DMS53 treated with DMSO at 0.1 percent for 48 hours (cell line): ENCODE measurements around the gene CST9L.

Experiments
- DNase-seq: peaks from one replicate; lab custom pipeline; 2025; ENCODE audit not compliant: unreplicated experiment; lab: John Stamatoyannopoulos, UW

Gene CST9L

DNA sequence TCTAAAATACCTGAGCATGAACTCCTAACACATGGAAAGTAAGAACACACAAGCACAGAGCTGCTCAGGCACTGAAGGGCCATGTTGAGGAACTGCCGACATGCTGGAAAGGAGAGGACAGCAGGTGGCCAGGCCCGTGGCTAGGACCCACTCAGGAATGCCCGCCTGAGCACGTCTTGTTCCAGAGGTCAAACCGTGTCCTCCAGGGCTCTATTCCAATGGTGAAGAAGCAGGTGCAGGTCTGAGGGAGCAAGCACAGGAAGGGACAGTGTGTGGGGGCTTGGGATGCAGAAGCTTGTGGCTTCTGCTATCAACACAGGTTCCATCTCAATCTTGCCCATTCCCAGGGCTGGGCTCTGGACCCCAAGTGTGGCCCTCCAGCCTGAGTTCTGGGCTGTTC is 20.7 kb downstream of the CST9L start:
- DNase-seq, result no peak

- no peak for DNase-seq
Observed at GRCh38 chr20:23546435-23547144, 21.7 kb downstream of the CST9L start.

DNA sequence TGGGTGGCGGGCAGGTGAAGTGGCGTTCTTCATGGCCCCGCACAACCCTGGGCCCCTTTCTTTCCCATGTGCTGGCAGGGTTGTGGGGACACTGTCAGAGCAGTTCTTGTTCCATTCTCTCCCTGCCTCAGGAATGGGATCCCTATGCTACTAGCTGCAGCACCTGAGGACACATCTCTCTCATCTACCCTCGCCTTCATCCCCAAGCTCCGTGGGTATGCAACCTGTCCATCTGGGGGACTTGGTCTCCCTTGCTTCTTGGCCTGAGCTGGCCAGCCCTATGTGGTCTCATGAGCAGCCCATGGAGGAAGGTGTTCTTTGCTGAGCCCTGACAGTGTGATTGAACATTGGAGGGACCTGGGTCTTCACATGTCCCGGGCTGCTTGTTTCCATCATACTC is 24.2 kb downstream of the CST9L start:
- DNase-seq, result no peak

GRCh38 chr20:23542801-23543200 is 25.5 kb downstream of the CST9L start:
- DNase-seq, result no peak

GRCh38 chr20:23541776-23542175 is 26.5 kb downstream of the CST9L start:
- DNase-seq, result no peak

DNA sequence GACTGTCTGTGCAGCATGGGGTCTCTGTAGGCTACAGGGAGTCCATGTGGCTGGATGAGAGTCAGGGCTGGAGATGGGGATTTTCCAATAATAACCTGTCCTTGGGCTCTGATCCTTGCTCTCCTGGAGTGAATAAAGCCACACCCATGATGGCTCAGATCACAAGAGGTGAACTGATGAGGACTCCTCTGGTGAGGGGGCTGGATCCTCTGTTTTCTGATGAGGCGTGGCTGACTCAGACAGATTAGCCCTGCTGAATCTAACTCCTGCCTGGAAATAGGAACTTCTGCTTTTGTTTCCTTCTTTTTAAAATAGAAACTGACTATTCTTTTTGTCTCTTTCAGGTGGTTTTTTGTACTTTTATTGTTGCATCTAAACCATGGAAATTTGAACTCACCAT is 27.0 kb downstream of the CST9L start:
- no peak for DNase-seq

GRCh38 chr20:23540624-23541023 is 27.7 kb downstream of the CST9L start:
- DNase-seq, result no peak

- no peak for DNase-seq
Observed at GRCh38 chr20:23537030-23537429, 31.3 kb downstream of the CST9L start.

DNA sequence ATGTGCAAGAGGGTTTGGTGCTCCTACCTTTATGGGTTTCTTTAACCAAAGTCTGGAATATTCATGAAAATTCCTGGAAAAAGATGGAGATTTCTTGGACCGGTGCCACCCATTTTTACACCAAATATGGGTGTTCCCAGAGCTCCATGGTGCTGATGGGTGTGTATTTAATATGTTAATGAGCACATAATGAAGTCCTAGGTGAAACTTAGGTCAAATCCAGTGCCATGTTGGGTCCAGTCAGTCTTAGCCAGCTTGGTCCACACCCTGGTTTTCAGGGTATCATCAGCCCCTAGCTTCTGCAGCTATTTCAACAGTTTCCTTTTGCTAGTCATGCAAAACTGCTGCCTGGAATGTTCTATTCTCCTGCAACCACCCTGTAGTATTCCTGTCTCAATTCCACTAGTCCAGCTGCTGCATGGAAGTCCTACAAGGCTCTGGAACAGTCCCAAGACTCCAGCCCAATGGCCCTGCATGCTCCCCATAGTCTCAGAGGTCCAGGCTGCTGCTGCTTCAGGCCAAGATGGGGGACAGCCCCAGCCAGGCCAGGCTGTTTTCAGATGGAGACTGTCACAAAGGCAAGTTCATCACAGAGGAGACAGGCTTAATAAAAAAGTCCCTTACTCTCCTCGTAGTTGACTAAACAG is 31.8 kb downstream of the CST9L start:
- DNase-seq, result no peak

DNA sequence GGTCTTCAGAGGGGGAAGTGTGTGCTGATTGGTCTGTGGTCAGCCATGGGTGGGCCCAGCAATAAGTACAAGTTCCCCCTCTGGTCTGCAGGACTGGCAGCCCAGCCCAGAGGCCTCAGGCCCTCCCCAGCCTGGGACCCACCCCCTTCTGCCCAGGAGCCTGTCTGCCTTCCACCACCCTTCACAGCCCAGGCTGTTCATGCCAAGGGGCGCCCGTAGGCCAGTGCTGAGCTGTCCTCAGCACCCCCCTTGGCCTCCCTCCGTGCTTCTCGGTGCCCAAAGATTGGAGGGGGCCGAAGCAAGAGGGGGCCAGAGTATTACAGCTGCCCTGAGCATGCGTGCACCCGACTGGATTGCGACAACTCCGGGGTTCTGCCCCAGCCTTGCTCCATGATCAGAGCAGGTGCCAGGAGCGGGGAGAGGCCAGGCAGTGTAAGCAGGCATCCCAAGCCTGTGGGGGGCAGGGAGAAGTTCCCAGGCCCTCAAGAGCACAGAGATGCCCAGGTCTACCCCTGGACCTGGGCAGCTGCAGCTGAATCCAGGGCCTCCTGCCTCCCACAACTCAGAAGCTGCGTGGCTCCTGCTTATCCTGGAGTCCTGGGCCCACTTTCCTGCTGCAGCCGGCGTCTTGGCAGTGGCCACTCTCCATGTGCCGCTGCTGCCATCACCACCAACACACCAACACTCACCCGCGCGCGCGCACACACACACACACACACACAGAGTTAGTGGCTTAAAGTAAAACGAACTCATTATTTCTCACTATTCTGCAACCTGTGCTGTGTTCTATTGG is 33.3 kb downstream of the CST9L start:
- DNase-seq, result no peak

DNA sequence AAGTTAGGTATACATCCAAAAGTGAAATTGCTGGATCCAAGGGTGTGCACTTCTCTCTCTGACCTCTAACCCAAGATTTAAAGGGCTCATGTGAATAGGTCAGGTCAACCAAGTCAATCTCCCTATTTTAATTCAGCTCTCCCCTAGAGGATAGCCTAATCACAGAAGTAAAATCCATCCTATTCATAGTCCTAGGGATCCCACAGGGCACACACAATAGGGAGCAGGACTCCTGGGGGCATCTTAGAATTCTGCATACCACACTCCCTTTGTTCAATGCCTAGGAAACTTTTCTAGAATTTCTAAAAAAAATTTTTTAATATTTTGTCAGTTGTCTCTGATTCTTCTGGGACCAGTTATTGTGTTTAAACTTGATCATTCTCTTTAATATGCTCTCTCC is 35.1 kb downstream of the CST9L start:
- no peak for DNase-seq

- no peak for DNase-seq
Observed at GRCh38 chr20:23532533-23532932, 35.8 kb downstream of the CST9L start.

DNA sequence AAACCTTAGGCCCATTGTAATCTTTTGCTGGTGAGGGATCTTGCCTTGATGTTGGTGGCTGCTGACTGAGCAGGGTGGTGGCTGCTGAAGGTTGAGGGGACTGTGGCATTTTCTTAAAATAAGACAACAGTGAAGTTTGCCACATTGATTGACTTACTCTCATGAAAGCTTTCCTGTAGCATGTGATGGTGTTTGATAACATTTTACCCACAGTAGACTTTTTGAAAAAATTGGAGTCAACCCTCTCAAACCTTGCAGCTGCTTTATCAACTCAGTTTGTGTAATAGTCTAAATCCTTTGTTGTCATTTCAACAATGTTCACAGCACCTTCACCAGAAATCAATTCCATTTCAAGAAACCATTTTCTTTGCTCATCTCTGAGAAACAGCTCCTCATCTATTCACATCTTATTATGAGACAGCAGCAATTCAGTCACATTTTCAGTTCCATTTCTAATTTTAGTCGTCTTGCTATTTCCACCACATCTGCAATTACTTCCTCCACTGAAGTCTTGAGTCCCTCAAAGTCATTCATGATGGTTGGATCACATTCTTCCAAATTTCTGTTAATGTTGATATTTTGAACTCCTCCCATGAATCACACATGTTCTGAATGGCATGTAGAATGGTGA is 37.2 kb downstream of the CST9L start:
- DNase-seq, result no peak

DNA sequence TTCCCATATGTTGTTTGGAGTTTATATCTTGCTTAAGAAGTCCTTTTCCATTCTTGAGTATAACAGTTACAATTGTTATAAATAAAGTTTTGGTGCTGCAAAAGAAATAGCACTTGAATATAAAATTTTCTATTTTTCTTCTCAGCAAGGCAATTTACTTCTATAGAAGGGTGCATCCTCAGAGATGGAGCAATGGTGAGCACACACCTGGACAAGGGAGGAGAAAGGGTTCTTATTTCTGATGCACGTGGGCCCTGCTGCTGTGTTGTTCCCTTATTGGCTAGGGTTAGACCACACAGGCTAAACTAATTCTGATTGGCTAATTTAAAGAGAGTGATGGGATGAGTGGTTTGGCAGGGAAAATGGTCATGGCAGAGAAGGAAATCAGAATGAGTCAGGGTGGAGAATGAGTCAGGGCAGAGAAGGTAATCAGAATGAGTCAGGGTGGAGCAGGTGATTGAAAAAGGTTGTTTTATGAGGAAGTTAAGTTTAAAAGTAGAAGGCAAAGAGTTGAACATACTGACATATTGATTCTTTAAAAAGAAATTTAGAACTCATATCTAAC is 39.3 kb downstream of the CST9L start:
- peak; percentile 2 for DNase-seq

DNA sequence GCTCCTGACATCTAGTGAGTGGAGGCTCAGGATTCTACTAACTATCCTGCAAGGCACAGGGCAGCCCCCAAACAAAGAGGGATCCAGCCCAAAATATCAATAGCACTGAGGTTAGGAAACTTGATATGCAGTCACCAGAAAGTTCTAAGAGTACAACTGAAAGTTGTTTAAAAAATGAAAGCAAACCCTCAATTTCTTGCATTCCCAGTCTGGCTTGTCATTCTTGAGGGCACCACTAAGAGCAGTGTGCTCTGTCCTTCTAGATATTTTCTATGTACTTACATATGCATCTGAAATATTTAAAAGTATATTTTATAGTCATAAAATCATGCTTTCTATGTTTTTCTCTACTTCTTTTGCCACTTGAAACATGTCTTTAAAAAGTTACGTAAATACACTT is 41.4 kb downstream of the CST9L start:
- DNase-seq, result no peak

- no peak for DNase-seq
Observed at GRCh38 chr20:23524146-23524545, 44.1 kb downstream of the CST9L start.

- peak; percentile 29 for DNase-seq
Observed at GRCh38 chr20:23520185-23520584, 48.1 kb downstream of the CST9L start.

DNA sequence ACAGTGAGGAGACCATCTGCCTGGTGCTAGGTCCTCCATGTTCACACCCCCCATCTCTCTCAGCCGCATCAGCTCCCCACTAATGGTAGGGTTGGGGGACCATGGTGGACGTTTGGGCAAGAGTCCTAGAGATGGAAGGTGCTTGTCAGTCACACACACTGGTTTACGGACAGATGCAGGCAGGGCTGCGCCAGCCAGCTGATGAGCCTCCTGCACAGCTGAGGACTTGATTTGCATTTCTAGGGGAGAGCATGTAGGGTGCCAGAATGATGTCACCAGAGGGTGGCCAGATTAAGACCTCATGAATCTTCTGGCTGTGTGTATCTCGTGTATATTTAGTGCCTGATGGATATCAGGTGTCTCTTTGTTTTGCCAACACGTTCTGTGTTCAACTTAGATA is 48.7 kb downstream of the CST9L start:
- DNase-seq, result no peak

- no peak for DNase-seq
Observed at GRCh38 chr20:23517719-23518118, 50.6 kb downstream of the CST9L start.

- no peak for DNase-seq
Observed at GRCh38 chr20:23515250-23515939, 52.9 kb downstream of the CST9L start.

GRCh38 chr20:23514848-23515247 is 53.4 kb downstream of the CST9L start:
- no peak for DNase-seq
